Breast epithelium (tissue), 4 donors: ENCODE results near the gene PDE6C. TPM values are rescaled to one million over a fixed set of nuclear protein-coding genes. Genes with fewer than 3 reads are reported as not detected.

Experiments
- DNase-seq, 2 donors: peaks; one replicate each; pipeline ENCODE4 v3.0.0-alpha.2; 2019; ENCODE audit warnings: low spot score in 2 of 2
- H3K27ac ChIP-seq, 2 donors: fragments of 200-600 bp; sonication (generic) in 1 of 2; one replicate each; pipeline ENCODE4 v1.5.1; 2016 to 2019; ENCODE audit warnings: mild to moderate bottlenecking in 1 of 2
- H3K27me3 ChIP-seq, 2 donors: fragments of 200-600 bp; sonication (generic) in 1 of 2; one replicate each; pipeline versions ENCODE4 v1.5.1 to v1.6.0; 2017 to 2019; ENCODE audit warnings: control low read depth in 1 of 2, mild to moderate bottlenecking in 1 of 2
- H3K36me3 ChIP-seq: fragments of 200-600 bp; one replicate; pipeline ENCODE4 v1.5.1; 2019
- H3K4me1 ChIP-seq, 2 donors: fragments of 200-600 bp; sonication (generic); one replicate each; pipeline ENCODE4 v1.5.1; 2016 to 2019; ENCODE audit warnings: control low read depth in 1 of 2
- H3K4me3 ChIP-seq, 3 donors: fragments of 200-600 bp; sonication (generic); 1 replicate in 2 of 3; 2 replicates in 1 of 3; pipeline ENCODE4 v1.5.1; 2016 to 2019; ENCODE audit warnings: mild to moderate bottlenecking in 3 of 3, moderate library complexity in 2 of 3
- H3K9me3 ChIP-seq, 2 donors: fragments of 200-600 bp; sonication (generic) in 1 of 2; one replicate each; pipeline ENCODE4 v1.5.1; 2016 to 2019; ENCODE audit warnings: control low read depth in 1 of 2
- POLR2A ChIP-seq: fragments of 450-650 bp; IDR thresholded peaks from one replicate; pipeline ENCODE4 v1.6.1; 2016; ENCODE audit warnings: antibody characterized with exemption, mild to moderate bottlenecking, moderate library complexity
- POLR2AphosphoS5 ChIP-seq, 3 donors: sonication (generic); formaldehyde crosslinking; IDR thresholded peaks; one replicate each; pipeline ENCODE4 v1.6.1; 2017; ENCODE audit warnings: antibody characterized with exemption in 3 of 3
- intact Hi-C: fragments of 100-400 bp; cut with DNase I; formaldehyde crosslinking; loops from one replicate; pipeline ENCODE4 v1.15.1; 2023; ENCODE audit warnings: low total_unique reads
- total RNA-seq, 3 donors: library from RNA; depleted of rRNA; stranded (reverse); fragments of >200 nt; gene quantifications; one replicate each; pipeline ENCODE4 v1.1.0, GENCODE V29; 2016
- TF ChIP-seq, protein P1 (sequence below), 3 donors: fragments of 450-650 bp; IDR thresholded peaks; one replicate each; pipeline ENCODE4 v1.5.1; 2016 to 2017; ENCODE audit warnings: antibody characterized with exemption in 3 of 3, mild to moderate bottlenecking in 3 of 3, moderate library complexity in 3 of 3

PDE6C gene
- total RNA-seq, 3 donors from 2014 or later = not detected

DNA sequence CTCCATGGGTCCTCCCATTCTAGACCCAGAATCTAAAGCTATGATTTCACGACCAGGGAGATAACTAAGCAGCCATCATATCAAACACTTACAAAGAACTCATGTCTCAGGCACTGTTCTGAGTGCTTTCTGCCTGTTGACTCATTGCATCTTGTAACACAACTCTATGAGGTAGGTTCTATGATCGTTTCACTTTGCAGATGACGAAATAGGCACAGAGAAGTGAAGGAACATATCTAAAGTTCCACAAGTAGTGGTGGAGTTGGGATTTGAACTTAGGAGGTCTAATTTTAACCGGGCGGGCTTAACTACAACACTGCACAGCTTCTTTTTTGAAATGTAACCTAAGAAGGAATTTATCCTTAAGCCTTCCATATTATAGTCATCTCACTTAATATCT is 14.2 kb upstream of the PDE6C start:
- no peaks in the 10 kb centered on the region for H3K4me1 ChIP-seq
- intact Hi-C loops = no loop called here
- no peaks in the 10 kb centered on the region for H3K9me3 ChIP-seq
- DNase-seq = no peak
- no peak overlapping the region for H3K27ac ChIP-seq
- H3K4me3 ChIP-seq = no peak overlapping the region
- H3K27me3 ChIP-seq = peaks cover 0 to 13% of the 10 kb centered on the region in 2 donors
- TF ChIP-seq, protein P1, sequence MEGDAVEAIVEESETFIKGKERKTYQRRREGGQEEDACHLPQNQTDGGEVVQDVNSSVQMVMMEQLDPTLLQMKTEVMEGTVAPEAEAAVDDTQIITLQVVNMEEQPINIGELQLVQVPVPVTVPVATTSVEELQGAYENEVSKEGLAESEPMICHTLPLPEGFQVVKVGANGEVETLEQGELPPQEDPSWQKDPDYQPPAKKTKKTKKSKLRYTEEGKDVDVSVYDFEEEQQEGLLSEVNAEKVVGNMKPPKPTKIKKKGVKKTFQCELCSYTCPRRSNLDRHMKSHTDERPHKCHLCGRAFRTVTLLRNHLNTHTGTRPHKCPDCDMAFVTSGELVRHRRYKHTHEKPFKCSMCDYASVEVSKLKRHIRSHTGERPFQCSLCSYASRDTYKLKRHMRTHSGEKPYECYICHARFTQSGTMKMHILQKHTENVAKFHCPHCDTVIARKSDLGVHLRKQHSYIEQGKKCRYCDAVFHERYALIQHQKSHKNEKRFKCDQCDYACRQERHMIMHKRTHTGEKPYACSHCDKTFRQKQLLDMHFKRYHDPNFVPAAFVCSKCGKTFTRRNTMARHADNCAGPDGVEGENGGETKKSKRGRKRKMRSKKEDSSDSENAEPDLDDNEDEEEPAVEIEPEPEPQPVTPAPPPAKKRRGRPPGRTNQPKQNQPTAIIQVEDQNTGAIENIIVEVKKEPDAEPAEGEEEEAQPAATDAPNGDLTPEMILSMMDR (IDR thresholded peaks at IDR 0.05) = no peak
- TF ChIP-seq POLR2AphosphoS5 (IDR thresholded peaks at IDR 0.05) (no peak), POLR2A (no peak)
- H3K36me3 ChIP-seq = no peaks in the 10 kb centered on the region

DNA sequence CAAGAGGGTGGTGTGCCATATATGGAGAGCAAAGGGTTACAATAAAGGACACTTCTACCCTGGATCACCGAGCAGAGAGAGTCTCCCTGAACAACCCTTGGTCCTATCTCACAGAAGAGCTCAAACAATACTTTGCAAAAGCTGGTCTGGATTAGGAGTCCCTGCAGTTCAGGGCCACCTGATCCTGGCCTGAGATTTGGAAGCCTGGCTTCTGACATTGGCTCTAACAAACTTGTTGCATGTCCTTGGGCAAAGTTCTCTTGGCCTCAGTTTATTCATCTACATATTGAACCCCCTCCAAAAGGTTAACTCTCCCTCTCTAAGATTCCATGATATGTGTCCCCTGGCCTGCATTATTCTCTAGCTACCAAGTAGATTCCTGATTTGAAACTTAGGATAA is 13.0 kb upstream of the PDE6C start:
- peaks cover 0 to 16% of the 10 kb centered on the region in 2 donors for H3K27me3 ChIP-seq
- no peak for TF ChIP-seq POLR2A
- TF ChIP-seq, protein P1 (IDR thresholded peaks at IDR 0.05) = no peak
- TF ChIP-seq POLR2AphosphoS5 (IDR thresholded peaks at IDR 0.05) = no peak
- no peaks in the 10 kb centered on the region for H3K4me1 ChIP-seq
- H3K27ac ChIP-seq = no peak overlapping the region
- H3K9me3 ChIP-seq = no peaks in the 10 kb centered on the region
- no peak for DNase-seq
- H3K4me3 ChIP-seq = no peak overlapping the region
- intact Hi-C loops = no loop called here
- no peaks in the 10 kb centered on the region for H3K36me3 ChIP-seq

DNA sequence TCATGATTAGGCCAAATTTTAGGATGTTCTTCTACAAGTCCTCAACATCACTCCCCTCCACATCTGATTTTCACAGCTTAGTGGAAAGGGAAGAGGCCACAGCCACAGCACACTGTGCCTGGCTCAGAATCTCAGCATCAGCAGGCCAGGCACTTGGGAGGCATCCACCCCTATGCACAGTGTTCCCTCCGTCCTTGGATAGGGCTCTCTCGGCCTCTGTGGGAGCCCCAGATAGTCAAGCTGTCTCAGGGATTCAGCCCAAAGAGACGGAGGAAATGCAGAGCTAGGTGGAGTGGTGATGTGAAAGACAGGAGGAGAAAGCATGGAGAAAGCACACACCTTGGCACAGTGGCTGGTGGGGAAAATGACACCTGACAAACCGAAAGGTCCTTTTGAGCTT is 12.6 kb upstream of the PDE6C start:
- intact Hi-C loops = no loop called here
- H3K27me3 ChIP-seq = peaks cover 0 to 18% of the 10 kb centered on the region in 2 donors
- no peaks in the 10 kb centered on the region for H3K4me1 ChIP-seq
- no peak overlapping the region for H3K27ac ChIP-seq
- no peak for DNase-seq
- no peaks in the 10 kb centered on the region for H3K9me3 ChIP-seq
- H3K36me3 ChIP-seq = no peaks in the 10 kb centered on the region
- TF ChIP-seq POLR2AphosphoS5 (IDR thresholded peaks at IDR 0.05) (no peak), POLR2A (no peak)
- TF ChIP-seq, protein P1 (IDR thresholded peaks at IDR 0.05) = no peak
- H3K4me3 ChIP-seq = no peak overlapping the region

DNA sequence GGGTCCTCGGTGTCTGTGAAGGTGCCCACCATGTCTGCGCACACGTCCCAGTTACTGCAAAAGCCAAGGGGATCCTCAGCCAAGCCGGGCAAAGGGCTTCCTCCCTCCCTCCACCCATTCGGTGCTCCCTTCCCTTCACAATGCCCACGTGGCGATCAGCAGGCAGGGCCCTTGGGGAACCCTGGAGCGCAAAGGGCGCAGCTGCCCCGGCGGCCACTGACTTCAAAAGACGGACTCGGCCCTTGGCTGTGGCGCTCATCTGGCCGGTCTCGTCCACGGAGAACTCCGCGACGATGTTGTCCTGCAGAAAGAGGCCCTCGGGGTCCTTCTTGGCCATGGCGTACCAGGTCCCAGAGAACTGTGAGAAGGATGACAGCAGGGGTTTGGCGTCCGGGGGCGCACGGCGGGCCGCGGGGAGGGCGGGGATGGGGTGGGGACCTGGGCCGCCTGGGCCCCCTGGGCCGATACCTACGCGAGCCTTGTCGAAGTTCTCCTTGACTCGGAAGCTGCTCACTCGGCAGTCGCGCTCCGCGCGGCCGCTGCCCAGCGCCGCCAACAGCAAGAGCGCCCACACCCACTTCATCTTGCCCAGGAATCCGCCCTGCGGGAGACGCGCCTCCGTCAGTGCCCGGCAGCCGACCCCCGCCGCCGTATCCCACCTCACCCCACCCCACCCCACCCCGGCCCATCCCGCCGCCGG is 11.7 kb upstream of the PDE6C start:
- DNase-seq = no peak
- H3K27me3 ChIP-seq = peaks cover 0 to 20% of the 10 kb centered on the region in 2 donors
- TF ChIP-seq, protein P1 (IDR thresholded peaks at IDR 0.05) = no peak
- TF ChIP-seq POLR2AphosphoS5 (IDR thresholded peaks at IDR 0.05) = no peak
- TF ChIP-seq POLR2A = no peak
- peak overlapping the region; percentile 39 to 67 (median 46) for H3K4me3 ChIP-seq
- H3K4me1 ChIP-seq = no peaks in the 10 kb centered on the region
- intact Hi-C loops = no loop called here
- H3K27ac ChIP-seq = no peak overlapping the region
- H3K36me3 ChIP-seq = no peaks in the 10 kb centered on the region
- no peaks in the 10 kb centered on the region for H3K9me3 ChIP-seq

DNA sequence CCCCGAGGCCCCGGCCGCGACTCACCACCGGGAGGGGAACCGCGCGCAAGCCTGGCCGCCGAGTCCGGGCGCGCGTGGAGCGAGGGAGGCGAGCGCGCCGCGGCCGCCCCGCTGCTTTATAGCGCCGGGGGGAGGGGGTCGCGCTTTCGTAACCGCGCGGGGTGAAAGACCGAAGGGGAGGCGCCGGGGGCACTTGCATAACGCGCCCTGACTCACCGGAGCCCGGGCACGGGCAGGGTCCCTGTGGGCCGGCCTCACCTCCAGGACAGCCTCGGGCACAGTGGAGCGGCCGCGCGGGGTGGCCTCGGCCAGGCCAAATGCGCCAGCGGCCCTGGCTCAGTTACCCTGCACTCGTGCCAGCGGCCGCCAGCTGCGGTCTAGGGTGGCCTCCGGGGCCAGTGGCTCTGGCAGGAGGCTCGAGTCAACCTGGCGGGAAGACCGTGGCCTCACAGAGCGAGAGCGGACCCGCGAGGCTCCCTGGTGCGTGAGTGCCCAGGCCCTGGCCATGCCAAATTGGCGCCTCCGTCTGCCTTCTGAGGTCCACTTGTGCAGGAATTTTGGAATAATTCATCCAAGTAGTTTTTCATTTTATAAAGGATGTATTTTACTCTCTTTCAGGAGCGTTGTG is 11.1 kb upstream of the PDE6C start, which contains the start of gene RBP4:
RBP4 (minus strand) TSS at position 90 of the 628 bp plus-strand sequence. CDS start 207 bp downstream, outside the sequence.
- Histone ChIP-seq H3K36me3 (no peaks in the 10 kb centered on the region), H3K27me3 (peaks cover 0 to 20% of the 10 kb centered on the region in 2 donors), H3K9me3 (no peaks in the 10 kb centered on the region), H3K4me1 (no peaks in the 10 kb centered on the region), H3K27ac (no peak within 1 kb of the TSS), H3K4me3 (peak within 1 kb of the TSS; percentile 39 to 67 (median 46))
- no peak for DNase-seq
- TF ChIP-seq, protein P1 (IDR thresholded peaks at IDR 0.05) = no peak
- no peak for TF ChIP-seq POLR2A
- intact Hi-C loops = no loop called here
